PC-9 (cell line): ENCODE data around the gene MYO5A.

Experiments used
- EZH2 ChIP-seq: fragments of 200-600 bp; sonication (generic); IDR thresholded peaks from 2 replicates; pipeline ENCODE4 v1.8.0; 2017; ENCODE audit warnings: antibody characterized with exemption, low read depth
- TF ChIP-seq, protein P1 (sequence below): fragments of 200-600 bp; sonication (generic); conservative IDR thresholded peaks from 2 replicates; pipeline ENCODE4 v1.6.1; 2017; ENCODE audit warnings: mixed run types, antibody characterized with exemption, mild to moderate bottlenecking, moderate library complexity

DNA sequence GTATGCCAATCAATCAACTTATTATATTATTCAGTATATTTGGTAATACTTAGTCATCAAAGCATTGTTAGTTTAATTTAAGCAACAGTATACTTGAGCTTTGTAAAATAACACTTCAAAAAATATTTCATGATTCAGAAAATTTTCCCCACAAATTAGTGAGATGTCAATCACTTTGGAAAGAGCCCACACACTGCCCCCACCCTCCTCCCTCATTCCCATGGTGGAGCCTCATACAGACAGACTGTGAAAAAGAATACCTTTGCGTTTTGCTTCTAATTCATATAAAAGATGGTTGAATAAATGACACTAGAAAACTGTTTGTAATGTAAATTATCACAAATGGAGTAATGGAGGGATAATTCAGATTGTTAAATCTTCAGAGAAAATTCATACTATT is 189.8 kb downstream of the MYO5A start:
- TF ChIP-seq, protein P1, sequence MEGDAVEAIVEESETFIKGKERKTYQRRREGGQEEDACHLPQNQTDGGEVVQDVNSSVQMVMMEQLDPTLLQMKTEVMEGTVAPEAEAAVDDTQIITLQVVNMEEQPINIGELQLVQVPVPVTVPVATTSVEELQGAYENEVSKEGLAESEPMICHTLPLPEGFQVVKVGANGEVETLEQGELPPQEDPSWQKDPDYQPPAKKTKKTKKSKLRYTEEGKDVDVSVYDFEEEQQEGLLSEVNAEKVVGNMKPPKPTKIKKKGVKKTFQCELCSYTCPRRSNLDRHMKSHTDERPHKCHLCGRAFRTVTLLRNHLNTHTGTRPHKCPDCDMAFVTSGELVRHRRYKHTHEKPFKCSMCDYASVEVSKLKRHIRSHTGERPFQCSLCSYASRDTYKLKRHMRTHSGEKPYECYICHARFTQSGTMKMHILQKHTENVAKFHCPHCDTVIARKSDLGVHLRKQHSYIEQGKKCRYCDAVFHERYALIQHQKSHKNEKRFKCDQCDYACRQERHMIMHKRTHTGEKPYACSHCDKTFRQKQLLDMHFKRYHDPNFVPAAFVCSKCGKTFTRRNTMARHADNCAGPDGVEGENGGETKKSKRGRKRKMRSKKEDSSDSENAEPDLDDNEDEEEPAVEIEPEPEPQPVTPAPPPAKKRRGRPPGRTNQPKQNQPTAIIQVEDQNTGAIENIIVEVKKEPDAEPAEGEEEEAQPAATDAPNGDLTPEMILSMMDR, result no peak
- TF ChIP-seq EZH2, result no peak
